Loucy (cell line): Measurements from ENCODE around the gene FAM25G.

Source experiments
- H2AFZ ChIP-seq: fragments of 200-600 bp; sonication (generic); 2 replicates; pipeline ENCODE4 v1.6.0; 2016; ENCODE audit warnings: antibody characterized with exemption, mild to moderate bottlenecking, low read length, moderate library complexity
- H3F3A ChIP-seq: fragments of 200-600 bp; 2 replicates; pipeline ENCODE4 v1.6.0; 2016; ENCODE audit warnings: antibody characterized with exemption, low read depth, mild to moderate bottlenecking
- H3K27me3 ChIP-seq: fragments of 200-600 bp; sonication (generic); 2 replicates; pipeline ENCODE4 v1.6.1; 2014; ENCODE audit warnings: low read length, mild to moderate bottlenecking; ENCODE audit not compliant: insufficient read depth, poor library complexity, severe bottlenecking
- H3K36me3 ChIP-seq: fragments of 200-600 bp; sonication (generic); 2 replicates; pipeline ENCODE4 v1.6.1; 2016; ENCODE audit warnings: low read length; ENCODE audit not compliant: insufficient read depth
- H3K4me1 ChIP-seq: fragments of 200-600 bp; sonication (generic); 2 replicates; pipeline ENCODE4 v1.5.1; 2014; ENCODE audit warnings: low read length, mild to moderate bottlenecking; ENCODE audit not compliant: insufficient read depth, poor library complexity, severe bottlenecking
- H3K4me2 ChIP-seq: fragments of 200-600 bp; sonication (generic); 2 replicates; pipeline ENCODE4 v1.6.0; 2014; ENCODE audit warnings: antibody characterized with exemption, low read length, low read depth, mild to moderate bottlenecking; ENCODE audit not compliant: poor library complexity, severe bottlenecking
- H3K4me3 ChIP-seq: fragments of 200-600 bp; sonication (generic); 2 replicates; pipeline ENCODE4 v1.5.1; 2014; ENCODE audit warnings: low read length, mild to moderate bottlenecking, mixed read lengths; ENCODE audit not compliant: poor library complexity, severe bottlenecking
- H3K79me2 ChIP-seq: fragments of 200-600 bp; sonication (generic); 2 replicates; pipeline ENCODE4 v1.6.1; 2014; ENCODE audit warnings: low read length; ENCODE audit not compliant: insufficient read depth
- H3K9ac ChIP-seq: fragments of 200-600 bp; sonication (generic); 2 replicates; pipeline ENCODE4 v1.6.0; 2014; ENCODE audit warnings: mild to moderate bottlenecking, low read depth, low read length, moderate library complexity; ENCODE audit not compliant: poor library complexity, severe bottlenecking
- H3K9me2 ChIP-seq: fragments of 200-600 bp; sonication (generic); replicated peaks from 2 replicates; pipeline ENCODE4 v1.6.1; 2016; ENCODE audit warnings: low read depth, low read length, mixed read lengths
- H3K9me3 ChIP-seq: fragments of 200-600 bp; sonication (generic); 2 replicates; pipeline ENCODE4 v1.6.1; 2014; ENCODE audit warnings: mild to moderate bottlenecking, antibody characterized with exemption, low read length, low read depth; ENCODE audit not compliant: insufficient read depth
- H4K20me1 ChIP-seq: fragments of 200-600 bp; sonication (generic); 2 replicates; pipeline ENCODE4 v1.6.0; 2014; ENCODE audit warnings: antibody characterized with exemption, low read length, mild to moderate bottlenecking; ENCODE audit not compliant: insufficient read depth, poor library complexity, severe bottlenecking
- CTCF ChIP-seq: fragments of 200-600 bp; sonication (generic); conservative IDR thresholded peaks from 2 replicates; pipeline ENCODE4 v1.5.1; 2014; ENCODE audit warnings: mild to moderate bottlenecking, antibody characterized with exemption, low read length
- EZH2phosphoT487 ChIP-seq: fragments of 200-600 bp; IDR thresholded peaks from 2 replicates; pipeline ENCODE4 v1.6.1; 2018; ENCODE audit warnings: antibody characterized with exemption, mild to moderate bottlenecking, moderate library complexity, borderline replicate concordance

FAM25G gene

DNA sequence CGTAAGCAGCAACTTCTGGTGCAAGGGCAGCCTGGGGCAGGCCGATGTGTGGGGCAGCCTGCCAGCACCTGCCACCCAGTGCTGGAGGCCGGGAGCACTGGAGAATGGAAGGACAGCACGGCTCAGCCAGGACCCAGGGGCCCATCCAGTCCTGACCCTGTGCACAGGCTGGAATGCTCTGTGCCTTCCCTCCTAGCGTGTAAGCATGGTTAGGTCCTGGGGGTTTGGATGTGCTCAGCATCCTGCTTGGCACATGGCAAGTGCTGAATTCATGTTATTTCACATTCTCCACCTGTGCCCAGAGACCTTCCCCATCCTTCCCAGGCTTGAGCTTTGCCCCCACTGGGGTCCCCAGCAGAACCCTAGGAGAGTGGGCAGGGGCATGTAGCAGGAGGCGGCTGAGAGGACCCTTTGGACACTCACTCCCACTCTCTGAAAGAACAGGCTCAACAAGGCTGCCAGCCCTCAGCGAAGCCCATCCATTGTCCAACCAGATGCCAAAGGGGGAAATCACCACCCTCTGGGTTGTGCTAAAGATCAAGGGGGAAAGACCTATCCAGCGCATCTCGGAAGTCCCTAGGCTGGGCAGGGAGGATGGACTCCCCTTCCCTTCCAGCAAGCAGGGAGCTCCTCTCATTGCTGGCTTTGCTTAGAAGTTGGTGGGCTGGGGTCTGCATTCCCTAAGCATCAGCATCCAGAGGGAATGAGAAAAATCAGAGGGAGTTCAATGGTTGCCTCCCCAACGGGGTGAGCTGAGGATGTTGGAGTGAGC, 37.3 kb downstream of the FAM25G start:
- Histone ChIP-seq H3K36me3 (no peaks in the 10 kb centered on the region), H3K79me2 (no peaks in the 10 kb centered on the region), H2AFZ (no peak overlapping the region), H3F3A (no peaks in the 10 kb centered on the region), H3K9me2 (no peaks in the 10 kb centered on the region), H3K9ac (no peak overlapping the region), H3K4me1 (peaks cover 4% of the 10 kb centered on the region), H3K4me2 (no peak overlapping the region), H4K20me1 (no peaks in the 10 kb centered on the region), H3K4me3 (no peak overlapping the region), H3K27me3 (no peaks in the 10 kb centered on the region), H3K9me3 (no peaks in the 10 kb centered on the region)
- TF ChIP-seq CTCF (no peak), EZH2phosphoT487 (no peak)

- H3K36me3 ChIP-seq = no peaks in the 10 kb centered on the region
- H3K9ac ChIP-seq = no peak overlapping the region
- no peaks in the 10 kb centered on the region for H4K20me1 ChIP-seq
- no peaks in the 10 kb centered on the region for H3K9me3 ChIP-seq
- no peaks in the 10 kb centered on the region for H3F3A ChIP-seq
- TF ChIP-seq EZH2phosphoT487 = no peak
- TF ChIP-seq CTCF = no peak
- peaks cover 13% of the 10 kb centered on the region for H3K4me1 ChIP-seq
- H2AFZ ChIP-seq = no peak overlapping the region
- H3K79me2 ChIP-seq = no peaks in the 10 kb centered on the region
- H3K4me2 ChIP-seq = no peak overlapping the region
- H3K4me3 ChIP-seq = no peak overlapping the region
- no peaks in the 10 kb centered on the region for H3K27me3 ChIP-seq
- H3K9me2 ChIP-seq = no peaks in the 10 kb centered on the region
Measured at GRCh38 chr10:47453141-47454007, 38.1 kb downstream of the FAM25G start.

DNA sequence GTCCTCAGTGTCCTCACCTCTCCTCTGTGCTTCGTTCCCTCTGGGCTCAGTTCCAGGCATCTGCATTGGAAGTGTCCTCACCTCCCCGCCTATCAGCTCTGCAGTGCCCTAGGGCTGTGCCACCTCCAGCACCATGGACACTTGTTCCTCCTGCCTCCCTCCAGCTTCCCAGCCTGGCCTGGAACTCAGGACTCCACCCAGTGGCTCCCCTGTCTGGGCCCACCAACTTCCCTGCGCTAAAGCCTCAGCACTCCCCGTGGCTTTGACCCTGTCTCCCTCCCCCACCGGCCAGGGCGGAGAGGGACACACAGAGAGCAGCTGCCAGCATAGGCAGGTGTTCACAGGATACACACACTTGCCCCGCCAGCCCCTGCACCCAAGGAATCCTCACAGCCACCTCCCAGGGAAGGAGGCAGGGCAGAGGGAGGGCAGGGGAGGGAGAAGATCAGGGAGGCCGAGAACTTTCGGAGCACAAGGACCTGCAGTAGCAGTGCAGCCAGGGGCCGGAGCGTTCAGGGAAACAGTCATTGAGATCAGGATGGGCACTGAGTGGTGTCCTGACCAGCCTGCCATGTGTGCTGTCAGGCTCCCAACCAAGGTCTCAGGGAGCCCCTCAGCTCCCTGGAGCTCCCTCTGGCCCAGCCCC, 38.9 kb downstream of the FAM25G start:
- H3K79me2 ChIP-seq = no peaks in the 10 kb centered on the region
- no peak overlapping the region for H3K4me3 ChIP-seq
- no peak overlapping the region for H2AFZ ChIP-seq
- H3K4me2 ChIP-seq = no peak overlapping the region
- H3K9me2 ChIP-seq = no peaks in the 10 kb centered on the region
- no peaks in the 10 kb centered on the region for H4K20me1 ChIP-seq
- no peaks in the 10 kb centered on the region for H3F3A ChIP-seq
- no peak overlapping the region for H3K9ac ChIP-seq
- H3K36me3 ChIP-seq = no peaks in the 10 kb centered on the region
- H3K4me1 ChIP-seq = peaks cover 14% of the 10 kb centered on the region
- H3K9me3 ChIP-seq = no peaks in the 10 kb centered on the region
- H3K27me3 ChIP-seq = no peaks in the 10 kb centered on the region
- no peak for TF ChIP-seq EZH2phosphoT487
- no peak for TF ChIP-seq CTCF
